HUES48 (cell line): ENCODE data around the gene PHF21A.

Experiments
- H3K27ac ChIP-seq: one replicate; pipeline ENCODE4 v1.7.0; 2013; ENCODE audit warnings: low read depth, low read length, inconsistent platforms
- H3K27me3 ChIP-seq: 2 replicates; pipeline ENCODE4 v1.6.1; 2013; ENCODE audit warnings: mild to moderate bottlenecking, low read length; ENCODE audit not compliant: control insufficient read depth, insufficient read depth
- H3K36me3 ChIP-seq: 2 replicates; pipeline ENCODE4 v1.6.1; 2013; ENCODE audit warnings: low read length; ENCODE audit not compliant: control insufficient read depth, insufficient read depth
- H3K4me1 ChIP-seq: 2 replicates; pipeline ENCODE4 v1.6.1; 2013; ENCODE audit warnings: mild to moderate bottlenecking, low read length; ENCODE audit not compliant: control insufficient read depth, insufficient read depth
- H3K4me3 ChIP-seq: 2 replicates; pipeline ENCODE4 v1.5.1; 2013; ENCODE audit warnings: mild to moderate bottlenecking, low read depth, low read length
- H3K9ac ChIP-seq: 2 replicates; pipeline ENCODE4 v1.6.1; 2013; ENCODE audit warnings: mild to moderate bottlenecking, low read depth, low read length, moderate library complexity
- H3K9me3 ChIP-seq: 2 replicates; pipeline ENCODE4 v1.6.1; 2013; ENCODE audit warnings: low read length; ENCODE audit not compliant: control insufficient read depth, insufficient read depth

The PHF21A gene

GRCh38 chr11:45959851-45960250 lies 161.4 kb downstream of the PHF21A start:
- H3K4me1 ChIP-seq, result no peaks in the 10 kb centered on the region
- peaks cover 28% of the 10 kb centered on the region for H3K36me3 ChIP-seq
- H3K27me3 ChIP-seq, result no peaks in the 10 kb centered on the region
- no peaks in the 10 kb centered on the region for H3K9me3 ChIP-seq
- H3K27ac ChIP-seq, result no peak overlapping the region
- H3K4me3 ChIP-seq, result no peak overlapping the region
- no peak overlapping the region for H3K9ac ChIP-seq

DNA sequence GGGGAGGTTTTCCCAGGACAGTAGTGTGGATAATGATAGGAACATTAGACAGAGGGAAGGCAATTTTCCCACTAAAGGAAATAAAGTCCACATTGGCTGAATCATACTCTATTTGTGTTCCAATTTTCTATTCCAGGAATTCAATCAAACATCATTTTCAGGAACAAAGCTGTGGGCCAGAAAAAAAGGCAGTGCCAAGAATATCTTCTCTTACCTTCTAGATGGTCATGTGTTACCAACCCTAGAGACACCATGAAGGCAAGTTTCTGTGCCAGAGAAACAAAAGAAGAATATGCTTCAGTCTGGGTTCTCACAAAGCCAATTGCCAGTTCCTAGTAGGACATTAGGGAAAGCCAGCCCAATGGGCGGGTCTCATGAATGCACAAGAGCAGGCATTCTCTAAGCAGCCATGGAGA lies 171.3 kb downstream of the PHF21A start:
- no peaks in the 10 kb centered on the region for H3K27me3 ChIP-seq
- H3K4me1 ChIP-seq, result no peaks in the 10 kb centered on the region
- no peak overlapping the region for H3K9ac ChIP-seq
- H3K9me3 ChIP-seq, result no peaks in the 10 kb centered on the region
- H3K27ac ChIP-seq, result no peak overlapping the region
- no peak overlapping the region for H3K4me3 ChIP-seq
- peaks cover 55% of the 10 kb centered on the region for H3K36me3 ChIP-seq

DNA sequence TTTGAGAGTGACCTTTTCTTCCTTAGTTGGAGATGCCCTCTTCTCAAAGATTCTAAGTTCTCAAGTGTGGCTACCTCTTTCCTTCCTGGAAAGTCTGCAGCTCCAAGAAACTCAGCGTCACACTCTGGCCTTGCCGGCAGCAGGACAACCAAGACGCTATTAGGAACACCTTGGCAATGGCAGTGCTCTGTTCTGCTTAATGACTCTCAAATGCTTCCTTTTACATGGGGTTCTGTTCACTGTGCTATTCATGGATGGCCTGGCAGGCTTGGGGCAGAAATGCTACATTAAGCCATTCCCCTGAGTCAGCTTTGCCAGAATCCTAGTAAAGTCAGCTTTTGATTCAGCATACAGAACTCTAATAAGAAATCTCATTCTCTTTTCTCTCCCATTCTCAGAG lies 172.9 kb downstream of the PHF21A start:
- no peaks in the 10 kb centered on the region for H3K4me1 ChIP-seq
- H3K9ac ChIP-seq, result no peak overlapping the region
- H3K27ac ChIP-seq, result no peak overlapping the region
- H3K27me3 ChIP-seq, result no peaks in the 10 kb centered on the region
- peaks cover 59% of the 10 kb centered on the region for H3K36me3 ChIP-seq
- H3K4me3 ChIP-seq, result no peak overlapping the region
- no peaks in the 10 kb centered on the region for H3K9me3 ChIP-seq

DNA sequence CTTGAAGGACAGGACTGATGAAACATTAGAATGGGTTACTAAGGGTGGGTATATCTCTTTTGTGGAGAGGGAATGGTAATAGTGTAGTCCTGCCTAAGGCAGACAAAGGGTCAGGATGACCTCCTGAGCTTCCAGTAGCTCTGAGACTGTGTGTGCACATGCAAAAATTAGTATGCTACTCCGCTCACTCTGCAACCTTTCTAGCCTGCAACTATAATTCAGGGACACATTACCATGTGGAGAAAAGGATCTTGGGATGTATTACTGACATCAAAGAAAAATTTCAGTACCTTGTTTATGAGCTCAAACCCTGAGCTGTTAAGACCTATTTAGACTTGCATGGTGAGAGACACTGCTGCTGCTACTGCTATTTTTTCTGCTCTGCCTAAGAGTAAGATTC lies 173.4 kb downstream of the PHF21A start:
- no peak overlapping the region for H3K4me3 ChIP-seq
- H3K27ac ChIP-seq, result no peak overlapping the region
- H3K27me3 ChIP-seq, result no peaks in the 10 kb centered on the region
- no peaks in the 10 kb centered on the region for H3K9me3 ChIP-seq
- peaks cover 57% of the 10 kb centered on the region for H3K36me3 ChIP-seq
- no peak overlapping the region for H3K9ac ChIP-seq
- no peaks in the 10 kb centered on the region for H3K4me1 ChIP-seq

DNA sequence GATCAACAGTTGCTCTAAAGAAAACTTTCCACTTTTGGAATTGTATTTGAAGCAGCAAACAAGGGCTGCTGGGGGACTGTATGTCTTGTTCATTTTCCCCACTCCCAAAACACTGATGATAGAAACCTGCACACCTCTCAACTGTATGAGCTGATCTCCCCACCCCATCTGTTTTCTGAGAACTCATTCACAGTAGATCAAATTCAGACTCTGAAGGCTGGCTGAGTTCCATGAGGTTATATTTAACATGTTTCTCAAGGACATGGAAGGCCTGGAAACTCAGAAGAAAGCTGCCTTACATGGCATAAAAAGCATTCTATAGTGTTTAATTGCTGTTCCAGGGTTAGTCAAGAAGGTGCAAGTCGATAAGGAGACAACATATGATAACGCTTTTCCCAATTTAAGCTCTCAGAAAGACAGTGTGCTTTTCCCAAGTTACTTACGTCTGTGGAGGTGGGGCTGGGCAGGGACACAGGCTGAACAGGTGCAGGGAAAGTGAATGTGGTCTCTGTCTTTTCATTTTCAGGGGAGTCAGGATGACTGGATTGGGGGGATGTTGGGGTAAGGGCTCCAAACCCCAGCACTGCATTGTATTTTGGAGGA lies 175.8 kb downstream of the PHF21A start:
- Histone ChIP-seq H3K9ac (no peak overlapping the region), H3K36me3 (peaks cover 47% of the 10 kb centered on the region), H3K27ac (no peak overlapping the region)

GRCh38 chr11:45942381-45942780 lies 178.9 kb downstream of the PHF21A start:
- no peak overlapping the region for H3K27ac ChIP-seq
- no peaks in the 10 kb centered on the region for H3K27me3 ChIP-seq
- H3K36me3 ChIP-seq, result peaks cover 29% of the 10 kb centered on the region
- no peaks in the 10 kb centered on the region for H3K4me1 ChIP-seq
- no peak overlapping the region for H3K4me3 ChIP-seq
- H3K9me3 ChIP-seq, result no peaks in the 10 kb centered on the region
- no peak overlapping the region for H3K9ac ChIP-seq

More for the DNA sequence above, 175.8 kb downstream of the PHF21A start:
- H3K9me3 ChIP-seq, result no peaks in the 10 kb centered on the region
- no peaks in the 10 kb centered on the region for H3K4me1 ChIP-seq
- no peak overlapping the region for H3K4me3 ChIP-seq
- H3K27me3 ChIP-seq, result no peaks in the 10 kb centered on the region

DNA sequence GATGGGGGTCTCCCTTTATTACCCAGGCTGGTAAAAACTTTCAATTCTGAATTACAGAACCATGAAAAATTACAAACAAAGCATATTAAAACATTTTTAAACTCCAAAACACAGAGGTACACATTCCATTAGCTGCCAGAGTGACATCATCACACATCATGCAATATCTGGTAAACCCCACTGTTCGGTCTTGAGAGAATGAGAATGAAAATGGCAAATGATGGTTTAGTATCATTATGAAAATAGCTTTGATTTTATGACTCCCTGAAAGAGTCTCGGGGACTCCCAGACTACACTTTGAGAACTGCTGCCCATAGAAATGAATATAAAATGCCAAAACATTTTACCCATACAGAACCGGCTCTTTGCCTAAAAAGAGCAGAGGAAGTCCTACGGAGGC lies 180.0 kb downstream of the PHF21A start:
- Histone ChIP-seq H3K9me3 (no peaks in the 10 kb centered on the region), H3K27me3 (no peaks in the 10 kb centered on the region), H3K4me1 (no peaks in the 10 kb centered on the region), H3K9ac (no peak overlapping the region), H3K27ac (no peak overlapping the region), H3K4me3 (no peak overlapping the region), H3K36me3 (peaks cover 21% of the 10 kb centered on the region)

GRCh38 chr11:45939836-45940235 lies 181.4 kb downstream of the PHF21A start:
- H3K27ac ChIP-seq, result no peak overlapping the region

GRCh38 chr11:45937916-45938315 lies 183.3 kb downstream of the PHF21A start:
- Histone ChIP-seq H3K4me1 (no peaks in the 10 kb centered on the region), H3K36me3 (peaks cover 37% of the 10 kb centered on the region), H3K27ac (no peak overlapping the region)

More at GRCh38 chr11:45939836-45940235, 181.4 kb downstream of the PHF21A start:
- H3K4me3 ChIP-seq, result no peak overlapping the region
- H3K4me1 ChIP-seq, result no peaks in the 10 kb centered on the region
- H3K36me3 ChIP-seq, result peaks cover 25% of the 10 kb centered on the region
- no peaks in the 10 kb centered on the region for H3K27me3 ChIP-seq
- no peak overlapping the region for H3K9ac ChIP-seq
- H3K9me3 ChIP-seq, result no peaks in the 10 kb centered on the region

DNA sequence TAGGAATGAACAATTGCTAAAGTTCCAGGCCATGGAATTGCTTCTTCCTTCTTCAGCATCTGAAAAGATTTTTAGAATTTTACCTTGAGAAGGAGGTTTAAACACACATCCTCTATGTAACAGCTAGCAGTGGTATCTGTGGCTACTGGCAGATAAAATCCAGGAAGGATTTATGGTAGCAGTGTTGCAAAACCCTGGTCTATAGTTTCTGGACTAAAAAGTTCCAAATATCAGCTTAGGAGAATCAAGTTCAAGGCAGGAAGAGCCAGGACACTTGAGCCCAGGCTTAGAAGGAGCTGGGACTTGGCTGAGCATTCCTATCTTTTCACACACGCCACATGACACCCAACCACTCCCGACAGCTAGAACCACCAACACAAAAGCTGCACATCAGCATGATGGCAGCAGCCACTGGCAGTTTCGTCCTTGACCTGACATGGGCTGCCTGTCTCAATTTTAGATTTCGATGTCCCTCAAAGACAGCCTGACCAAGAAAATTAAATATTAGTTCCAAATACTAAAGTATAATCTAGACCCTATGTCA lies 184.7 kb downstream of the PHF21A start:
- Histone ChIP-seq H3K4me1 (no peaks in the 10 kb centered on the region), H3K27ac (no peak overlapping the region), H3K27me3 (no peaks in the 10 kb centered on the region), H3K4me3 (no peak overlapping the region), H3K36me3 (peaks cover 46% of the 10 kb centered on the region), H3K9me3 (no peaks in the 10 kb centered on the region), H3K9ac (no peak overlapping the region)

More at GRCh38 chr11:45937916-45938315, 183.3 kb downstream of the PHF21A start:
- H3K4me3 ChIP-seq, result no peak overlapping the region
- no peaks in the 10 kb centered on the region for H3K9me3 ChIP-seq
- H3K27me3 ChIP-seq, result no peaks in the 10 kb centered on the region
- no peak overlapping the region for H3K9ac ChIP-seq

- Histone ChIP-seq H3K9ac (no peak overlapping the region), H3K27ac (peak overlapping the region; percentile 7), H3K36me3 (peaks cover 52% of the 10 kb centered on the region), H3K4me3 (no peak overlapping the region), H3K4me1 (no peaks in the 10 kb centered on the region), H3K9me3 (no peaks in the 10 kb centered on the region), H3K27me3 (no peaks in the 10 kb centered on the region)
Measured at GRCh38 chr11:45935349-45936064, 185.7 kb downstream of the PHF21A start.
